HG03060 (cell line): Measurements from ENCODE around the gene CTBP2.
"Not testable (repeated sequence)": the region's sequence is repeated elsewhere in the genome, so short reads cannot be mapped to it uniquely, and the experiment has no call there.

Experiments
- ATAC-seq: cut with Tn5 transposase; IDR thresholded peaks from one replicate; pipeline ENCODE4 v1.9.1; 2021; ENCODE audit warnings: low read depth, moderate number of reproducible peaks; ENCODE audit not compliant: unreplicated experiment

CTBP2 gene

GRCh38 chr10:125187238-125188194 lies 27.2 kb upstream of the CTBP2 start:
- no peak for ATAC-seq

- ATAC-seq = no peak
These were observed 26.2 kb upstream of the CTBP2 start for GRCh38 chr10:125186431-125187170.

- ATAC-seq = not testable (repeated sequence)
These were observed 18.7 kb upstream of the CTBP2 start for GRCh38 chr10:125179107-125179506.

GRCh38 chr10:125177641-125178640 lies 17.6 kb upstream of the CTBP2 start:
- no peak for ATAC-seq

GRCh38 chr10:125175807-125176206 lies 15.4 kb upstream of the CTBP2 start:
- no peak for ATAC-seq

- no peak for ATAC-seq
These were observed 14.0 kb upstream of the CTBP2 start for GRCh38 chr10:125174360-125174759.

GRCh38 chr10:125172694-125173093 lies 12.3 kb upstream of the CTBP2 start:
- no peak for ATAC-seq

- no peak for ATAC-seq
These were observed 11.3 kb upstream of the CTBP2 start for GRCh38 chr10:125171402-125172306.

- ATAC-seq = no peak
These were observed 9.6 kb upstream of the CTBP2 start for GRCh38 chr10:125169915-125170314.

- no peak for ATAC-seq
These were observed 8.9 kb upstream of the CTBP2 start for GRCh38 chr10:125169279-125169678.

GRCh38 chr10:125166658-125167057 lies 6.3 kb upstream of the CTBP2 start:
- ATAC-seq = no peak

GRCh38 chr10:125165584-125166573 lies 5.5 kb upstream of the CTBP2 start:
- no peak for ATAC-seq

GRCh38 chr10:125164421-125164820 lies 4.1 kb upstream of the CTBP2 start:
- no peak for ATAC-seq

GRCh38 chr10:125163803-125164202 lies 3.4 kb upstream of the CTBP2 start:
- ATAC-seq = no peak

GRCh38 chr10:125163312-125163711 lies 2.9 kb upstream of the CTBP2 start:
- not testable (repeated sequence) for ATAC-seq

- no peak for ATAC-seq
These were observed 2.0 kb upstream of the CTBP2 start for GRCh38 chr10:125162120-125162931.

- ATAC-seq = no peak
These were observed 1.4 kb upstream of the CTBP2 start for GRCh38 chr10:125161707-125162119.
